Measurements from ENCODE around the gene CRTC3. TPM values are rescaled to one million over a fixed set of nuclear protein-coding genes. Genes with fewer than 3 reads are reported as not detected.

CRTC3 gene
- total RNA-seq, 1 donor from 2014 or later, result 39.7 TPM

DNA sequence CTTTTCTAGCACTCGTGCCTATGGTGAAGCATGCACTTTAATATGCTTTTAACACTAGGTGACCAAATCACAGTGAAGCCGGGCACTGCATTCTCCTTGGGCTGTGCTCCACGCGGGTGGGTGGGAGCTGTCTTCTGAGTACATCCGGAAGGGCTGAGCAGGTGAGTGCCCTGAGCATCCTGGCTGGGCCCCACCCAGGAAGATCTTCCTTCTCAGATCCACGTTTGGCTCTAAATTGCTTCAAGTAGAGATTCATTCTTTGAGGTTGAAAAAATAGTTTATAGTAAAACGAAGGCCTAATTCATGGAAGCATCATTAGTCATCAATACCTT lies 113.5 kb downstream of the CRTC3 start:
- Mint-ChIP-seq H3K27me3 (ENCODE audit: low read depth) (no peaks in the 10 kb centered on the region), H3K27ac (ENCODE audit: unreplicated experiment) (no peak overlapping the region), H3K4me1 (ENCODE audit: low read depth) (peaks cover 3% of the 10 kb centered on the region), H3K36me3 (ENCODE audit: low read depth) (peaks cover 25% of the 10 kb centered on the region), H3K9me3 (ENCODE audit: low read depth) (no peaks in the 10 kb centered on the region), H3K4me3 (ENCODE audit: unreplicated experiment) (no peak overlapping the region)
- DNase-seq (ENCODE audit: low spot score), result no peak
- TF ChIP-seq, protein P1, sequence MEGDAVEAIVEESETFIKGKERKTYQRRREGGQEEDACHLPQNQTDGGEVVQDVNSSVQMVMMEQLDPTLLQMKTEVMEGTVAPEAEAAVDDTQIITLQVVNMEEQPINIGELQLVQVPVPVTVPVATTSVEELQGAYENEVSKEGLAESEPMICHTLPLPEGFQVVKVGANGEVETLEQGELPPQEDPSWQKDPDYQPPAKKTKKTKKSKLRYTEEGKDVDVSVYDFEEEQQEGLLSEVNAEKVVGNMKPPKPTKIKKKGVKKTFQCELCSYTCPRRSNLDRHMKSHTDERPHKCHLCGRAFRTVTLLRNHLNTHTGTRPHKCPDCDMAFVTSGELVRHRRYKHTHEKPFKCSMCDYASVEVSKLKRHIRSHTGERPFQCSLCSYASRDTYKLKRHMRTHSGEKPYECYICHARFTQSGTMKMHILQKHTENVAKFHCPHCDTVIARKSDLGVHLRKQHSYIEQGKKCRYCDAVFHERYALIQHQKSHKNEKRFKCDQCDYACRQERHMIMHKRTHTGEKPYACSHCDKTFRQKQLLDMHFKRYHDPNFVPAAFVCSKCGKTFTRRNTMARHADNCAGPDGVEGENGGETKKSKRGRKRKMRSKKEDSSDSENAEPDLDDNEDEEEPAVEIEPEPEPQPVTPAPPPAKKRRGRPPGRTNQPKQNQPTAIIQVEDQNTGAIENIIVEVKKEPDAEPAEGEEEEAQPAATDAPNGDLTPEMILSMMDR (IDR thresholded peaks at IDR 0.05), result no peak

DNA sequence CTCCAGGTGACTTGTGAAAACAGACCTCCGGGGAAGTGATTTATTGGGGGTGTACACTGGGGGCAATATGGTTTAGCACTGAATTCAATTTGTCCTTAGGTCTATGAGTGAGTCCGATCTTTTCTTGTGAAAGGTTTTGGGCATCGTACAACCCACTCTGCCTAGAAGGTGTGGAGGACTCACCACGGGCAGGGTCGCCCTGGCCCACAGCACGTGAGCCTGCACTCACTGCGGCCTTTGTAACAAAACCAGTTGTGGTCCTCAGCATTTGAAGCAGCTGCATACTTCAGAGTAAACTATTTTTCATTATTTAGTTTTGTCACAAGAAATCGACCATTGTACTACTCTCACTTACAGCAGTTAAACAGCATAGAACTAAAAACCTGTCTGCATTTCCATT lies 114.8 kb downstream of the CRTC3 start:
- H3K36me3 Mint-ChIP-seq (ENCODE audit: low read depth), result peaks cover 21% of the 10 kb centered on the region
- H3K27ac Mint-ChIP-seq (ENCODE audit: unreplicated experiment), result no peak overlapping the region
- H3K27me3 Mint-ChIP-seq (ENCODE audit: low read depth), result no peaks in the 10 kb centered on the region
- TF ChIP-seq, protein P1 (IDR thresholded peaks at IDR 0.05), result no peak
- H3K4me3 Mint-ChIP-seq (ENCODE audit: unreplicated experiment), result no peak overlapping the region
- no peak for DNase-seq (ENCODE audit: low spot score)
- H3K4me1 Mint-ChIP-seq (ENCODE audit: low read depth), result peaks cover 7% of the 10 kb centered on the region
- no peaks in the 10 kb centered on the region for H3K9me3 Mint-ChIP-seq (ENCODE audit: low read depth)

GRCh38 chr15:90644952-90645725 lies 115.4 kb downstream of the CRTC3 start:
- Mint-ChIP-seq H3K4me3 (ENCODE audit: unreplicated experiment) (no peak overlapping the region), H3K36me3 (ENCODE audit: low read depth) (peaks cover 21% of the 10 kb centered on the region), H3K4me1 (ENCODE audit: low read depth) (peaks cover 13% of the 10 kb centered on the region), H3K9me3 (ENCODE audit: low read depth) (no peaks in the 10 kb centered on the region), H3K27me3 (ENCODE audit: low read depth) (no peaks in the 10 kb centered on the region), H3K27ac (ENCODE audit: unreplicated experiment) (no peak overlapping the region)
- no peak for DNase-seq (ENCODE audit: low spot score)
- TF ChIP-seq, protein P1 (IDR thresholded peaks at IDR 0.05), result no peak

GRCh38 chr15:90645873-90646575 lies 116.3 kb downstream of the CRTC3 start:
- peak overlapping the region; percentile 41 for H3K27ac Mint-ChIP-seq (ENCODE audit: unreplicated experiment)
- H3K36me3 Mint-ChIP-seq (ENCODE audit: low read depth), result peaks cover 17% of the 10 kb centered on the region
- TF ChIP-seq, protein P1 (IDR thresholded peaks at IDR 0.05), result no peak
- no peaks in the 10 kb centered on the region for H3K9me3 Mint-ChIP-seq (ENCODE audit: low read depth)
- peaks cover 17% of the 10 kb centered on the region for H3K4me1 Mint-ChIP-seq (ENCODE audit: low read depth)
- no peak for DNase-seq (ENCODE audit: low spot score)
- H3K4me3 Mint-ChIP-seq (ENCODE audit: unreplicated experiment), result no peak overlapping the region
- H3K27me3 Mint-ChIP-seq (ENCODE audit: low read depth), result no peaks in the 10 kb centered on the region

DNA sequence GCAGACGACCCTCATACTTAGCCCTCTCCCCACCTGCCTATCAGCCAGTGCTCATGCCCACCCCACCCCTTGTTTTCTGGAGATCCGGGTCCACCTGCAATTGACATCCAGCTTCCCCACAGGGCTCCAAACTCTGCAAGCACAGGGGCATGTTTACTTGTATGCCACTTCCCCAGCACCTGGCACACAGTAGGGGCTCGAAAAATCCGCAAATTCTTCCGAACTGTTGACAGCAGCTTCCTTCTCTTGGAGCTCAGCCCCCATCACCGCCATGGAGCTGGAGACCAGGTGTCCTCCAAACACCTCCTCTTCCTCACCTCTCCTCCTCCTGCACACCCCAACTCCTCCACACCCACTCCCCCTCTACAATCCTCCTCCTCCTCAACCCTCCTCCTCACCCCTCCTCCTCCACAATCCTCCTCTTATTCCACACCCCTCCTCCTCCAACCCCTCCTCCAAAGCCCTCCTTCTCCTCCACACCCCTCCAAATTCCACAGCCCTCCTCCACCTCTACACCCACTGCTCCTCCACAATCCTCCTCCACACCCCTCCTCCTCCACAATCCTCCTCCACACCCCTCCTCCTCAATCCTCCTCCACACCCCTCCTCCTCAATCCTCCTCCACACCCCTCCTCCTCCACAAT lies 117.1 kb downstream of the CRTC3 start:
- TF ChIP-seq, protein P1 (IDR thresholded peaks at IDR 0.05), result no peak
- DNase-seq (ENCODE audit: low spot score), result no peak
- Mint-ChIP-seq H3K36me3 (ENCODE audit: low read depth) (peaks cover 15% of the 10 kb centered on the region), H3K4me1 (ENCODE audit: low read depth) (peaks cover 17% of the 10 kb centered on the region), H3K4me3 (ENCODE audit: unreplicated experiment) (no peak overlapping the region), H3K27me3 (ENCODE audit: low read depth) (no peaks in the 10 kb centered on the region), H3K9me3 (ENCODE audit: low read depth) (no peaks in the 10 kb centered on the region), H3K27ac (ENCODE audit: unreplicated experiment) (peak overlapping the region; percentile 36)
